HepG2 (cell line): ENCODE measurements around the gene APC2. TPM values are rescaled to one million over a fixed set of nuclear protein-coding genes. Genes with fewer than 3 reads are reported as not detected.
A peak's percentile ranks its signal among the peaks of the same experiment; 100 is the strongest.

Experiments
- FOXA3 ChIP-seq: IDR thresholded peaks from 2 replicates; pipeline ENCODE4 v1.6.1; 2016; ENCODE audit warnings: missing genetic modification reagents, missing compliant biosample characterization
- HMGXB3 ChIP-seq: sonication (generic); formaldehyde crosslinking; IDR thresholded peaks from 2 replicates; pipeline ENCODE4 v1.4.0; 2020; ENCODE audit warnings: missing genetic modification reagents, borderline replicate concordance
- HNF1B ChIP-seq: sonication (generic); formaldehyde crosslinking; IDR thresholded peaks from 2 replicates; pipeline ENCODE4 v1.5.1; 2020; ENCODE audit warnings: mild to moderate bottlenecking, moderate library complexity, missing genetic modification reagents
- HOXA5 ChIP-seq: sonication (generic); formaldehyde crosslinking; IDR thresholded peaks from 2 replicates; pipeline ENCODE4 v1.4.0; 2020; ENCODE audit warnings: missing genetic modification reagents
- KDM5B ChIP-seq: sonication (generic); formaldehyde crosslinking; IDR thresholded peaks from 2 replicates; pipeline ENCODE4 v1.4.0; 2020; ENCODE audit warnings: missing genetic modification reagents, mild to moderate bottlenecking, borderline replicate concordance
- MED8 ChIP-seq: sonication (generic); formaldehyde crosslinking; IDR thresholded peaks from 2 replicates; pipeline ENCODE4 v1.8.1; 2023; ENCODE audit warnings: mild to moderate bottlenecking, missing genetic modification reagents; ENCODE audit not compliant: insufficient replicate concordance
- NFATC3 ChIP-seq: sonication (generic); formaldehyde crosslinking; IDR thresholded peaks from 2 replicates; pipeline ENCODE4 v1.5.1; 2020; ENCODE audit warnings: mild to moderate bottlenecking, missing genetic modification reagents
- REXO4 ChIP-seq: sonication (generic); formaldehyde crosslinking; IDR thresholded peaks from 2 replicates; pipeline ENCODE4 v1.8.0; 2022; ENCODE audit warnings: missing genetic modification reagents, mild to moderate bottlenecking, borderline replicate concordance
- SIX4 ChIP-seq: sonication (generic); formaldehyde crosslinking; IDR thresholded peaks from 2 replicates; pipeline ENCODE4 v1.4.0; 2020; ENCODE audit warnings: missing genetic modification reagents
- SOX5 ChIP-seq: IDR thresholded peaks from 2 replicates; pipeline ENCODE4 v1.6.1; 2016; ENCODE audit warnings: borderline replicate concordance
- SP4 ChIP-seq: sonication (generic); formaldehyde crosslinking; IDR thresholded peaks from 2 replicates; pipeline ENCODE4 v1.8.1; 2023; ENCODE audit warnings: mild to moderate bottlenecking, missing genetic modification reagents
- ZBTB7B ChIP-seq: sonication (generic); formaldehyde crosslinking; IDR thresholded peaks from 2 replicates; pipeline ENCODE4 v1.4.0; 2020; ENCODE audit warnings: missing genetic modification reagents
- ZNF121 ChIP-seq: sonication (generic); formaldehyde crosslinking; IDR thresholded peaks from 2 replicates; pipeline ENCODE4 v1.5.0; 2020; ENCODE audit warnings: mild to moderate bottlenecking, missing genetic modification reagents
- ZNF136 ChIP-seq: sonication (generic); formaldehyde crosslinking; IDR thresholded peaks from 2 replicates; pipeline ENCODE4 v1.8.1; 2022; ENCODE audit warnings: low read depth, mild to moderate bottlenecking, moderate library complexity, missing genetic modification reagents
- ZNF264 ChIP-seq: sonication (generic); formaldehyde crosslinking; IDR thresholded peaks from 2 replicates; pipeline ENCODE4 v1.4.0; 2020; ENCODE audit warnings: missing genetic modification reagents
- ZNF296 ChIP-seq: sonication (generic); formaldehyde crosslinking; conservative IDR thresholded peaks from 2 replicates; pipeline ENCODE4 v1.5.0; 2020; ENCODE audit warnings: mild to moderate bottlenecking, missing genetic modification reagents
- ZNF501 ChIP-seq: sonication (generic); formaldehyde crosslinking; IDR thresholded peaks from 2 replicates; pipeline ENCODE4 v1.5.1; 2020; ENCODE audit warnings: mild to moderate bottlenecking, moderate library complexity, missing genetic modification reagents
- ZNF570 ChIP-seq: sonication (generic); formaldehyde crosslinking; IDR thresholded peaks from 2 replicates; pipeline ENCODE4 v1.4.0; 2020; ENCODE audit warnings: mild to moderate bottlenecking, missing genetic modification reagents, borderline replicate concordance
- ZNF619 ChIP-seq: sonication (generic); formaldehyde crosslinking; IDR thresholded peaks from 2 replicates; pipeline ENCODE4 v1.4.0; 2020; ENCODE audit warnings: mild to moderate bottlenecking, missing genetic modification reagents
- ZNF737 ChIP-seq: sonication (generic); formaldehyde crosslinking; IDR thresholded peaks from 2 replicates; pipeline ENCODE4 v1.5.0; 2020; ENCODE audit warnings: missing genetic modification reagents, mild to moderate bottlenecking, borderline replicate concordance
- ZNF761 ChIP-seq: sonication (generic); formaldehyde crosslinking; conservative IDR thresholded peaks from 2 replicates; pipeline ENCODE4 v1.4.0; 2020; ENCODE audit warnings: mild to moderate bottlenecking, missing genetic modification reagents
- ZNF768 ChIP-seq: sonication (generic); formaldehyde crosslinking; IDR thresholded peaks from 2 replicates; pipeline ENCODE4 v1.4.0; 2020; ENCODE audit warnings: missing genetic modification reagents
- ZNF780A ChIP-seq: sonication (generic); formaldehyde crosslinking; IDR thresholded peaks from 2 replicates; pipeline ENCODE4 v1.8.0; 2022; ENCODE audit warnings: mild to moderate bottlenecking, missing genetic modification reagents, moderate library complexity
- polyA plus RNA-seq, 8 experiments: library from polyadenylated mRNA; depleted of rRNA in 3 of 8; stranded (reverse) in 7 of 8; unstranded in 1 of 8; fragments of >200 nt; fragmentation: Illumina TruSeq in 4 of 8; extraction: Trizol in 4 of 8; gene quantifications; 2 replicates each; pipeline versions ENCODE4 v1.2.1 to v1.2.3, GENCODE V29; 2011 to 2016; ENCODE audit warnings: low read depth in 4 of 8, missing spikeins in 1 of 8, mixed read lengths in 1 of 8; ENCODE audit not compliant: insufficient read depth in 1 of 8
- total RNA-seq, 5 experiments: library from RNA; depleted of rRNA; stranded (reverse); fragments of >200 nt; fragmentation: Illumina TruSeq; extraction: Trizol; gene quantifications; 2 replicates each; pipeline ENCODE4 v1.2.3, GENCODE V29; 2016; ENCODE audit warnings: low read depth in 1 of 5
- TF ChIP-seq, protein P1 (sequence below): sonication (generic); formaldehyde crosslinking; IDR thresholded peaks from 2 replicates; pipeline ENCODE4 v1.4.0; 2020; ENCODE audit warnings: missing genetic modification reagents, borderline replicate concordance

Gene APC2
- total and polyA plus RNA-seq, 2 of the 13 experiments (the other 11 are each of a cell fraction or from before 2014, with no cell fraction given): 0.08 to 0.22 TPM

DNA sequence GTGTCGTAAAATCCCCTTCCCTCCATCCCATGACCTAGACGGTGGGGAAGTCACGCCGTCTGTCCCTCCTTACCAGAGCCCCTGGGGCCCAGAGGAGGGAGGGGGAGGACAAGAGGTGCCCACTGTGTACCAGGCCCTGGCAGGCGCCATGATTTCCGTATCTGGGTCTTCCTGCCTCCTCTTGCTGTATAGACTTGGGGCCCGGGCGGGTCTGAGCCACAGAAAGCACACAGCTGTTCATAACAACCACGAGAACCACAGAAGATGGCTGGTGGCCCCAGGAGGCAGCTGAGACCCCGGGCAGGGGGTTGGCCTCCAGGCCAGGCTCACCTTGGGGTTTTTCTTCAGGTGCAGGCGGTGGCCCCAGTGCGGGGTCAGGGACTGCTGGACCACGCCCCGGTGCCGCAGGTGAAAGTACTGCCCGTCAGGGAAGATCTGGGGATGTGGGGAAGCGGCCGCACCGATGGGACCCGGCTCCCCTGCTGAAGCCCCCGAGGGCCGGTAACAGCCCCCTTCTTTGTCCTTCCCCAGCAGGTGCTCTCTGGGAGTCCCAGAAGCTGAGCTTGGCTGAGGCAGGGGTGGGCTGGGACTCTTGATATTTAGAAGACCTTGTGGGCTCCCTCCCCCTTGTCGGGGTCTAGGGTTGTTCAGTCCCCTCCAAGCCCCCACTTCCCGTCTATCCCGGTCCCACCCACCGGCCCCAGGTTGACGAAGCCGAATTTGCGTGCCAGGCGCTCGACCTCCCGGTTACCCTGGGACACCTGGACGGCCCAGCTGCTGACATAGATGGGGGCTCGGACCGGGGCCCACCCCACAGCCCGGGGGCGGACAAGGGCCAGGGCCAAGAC, 39.8 kb downstream of the APC2 start (continued):
- no peak for TF ChIP-seq ZNF780A (CRISPR knock-in tag)
- TF ChIP-seq ZNF737 (CRISPR knock-in tag): no peak
- TF ChIP-seq HOXA5: no peak
- no peak for TF ChIP-seq ZNF121 (CRISPR knock-in tag)
- no peak for TF ChIP-seq SP4
- peak; percentile 82; the same call in 1 of the 2 replicates for TF ChIP-seq KDM5B
- TF ChIP-seq REXO4: no peak
- no peak for TF ChIP-seq ZNF570 (CRISPR knock-in tag)
- peak; percentile 21 for TF ChIP-seq MED8 (CRISPR knock-in tag)
- peak; percentile 59 for TF ChIP-seq HNF1B
- TF ChIP-seq FOXA3 (CRISPR knock-in tag): no peak
- TF ChIP-seq, protein P1, sequence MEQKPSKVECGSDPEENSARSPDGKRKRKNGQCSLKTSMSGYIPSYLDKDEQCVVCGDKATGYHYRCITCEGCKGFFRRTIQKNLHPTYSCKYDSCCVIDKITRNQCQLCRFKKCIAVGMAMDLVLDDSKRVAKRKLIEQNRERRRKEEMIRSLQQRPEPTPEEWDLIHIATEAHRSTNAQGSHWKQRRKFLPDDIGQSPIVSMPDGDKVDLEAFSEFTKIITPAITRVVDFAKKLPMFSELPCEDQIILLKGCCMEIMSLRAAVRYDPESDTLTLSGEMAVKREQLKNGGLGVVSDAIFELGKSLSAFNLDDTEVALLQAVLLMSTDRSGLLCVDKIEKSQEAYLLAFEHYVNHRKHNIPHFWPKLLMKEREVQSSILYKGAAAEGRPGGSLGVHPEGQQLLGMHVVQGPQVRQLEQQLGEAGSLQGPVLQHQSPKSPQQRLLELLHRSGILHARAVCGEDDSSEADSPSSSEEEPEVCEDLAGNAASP (CRISPR knock-in tag): no peak
- TF ChIP-seq HMGXB3 (CRISPR knock-in tag): 0 out of 2 replicates have a peak, but pooled peaks have one; percentile 18
- TF ChIP-seq ZNF619 (CRISPR knock-in tag): no peak
- TF ChIP-seq ZNF296 (CRISPR knock-in tag): no peak
- TF ChIP-seq ZNF501 (CRISPR knock-in tag): peak; percentile 80
- no peak for TF ChIP-seq SOX5 (CRISPR knock-in tag)
- TF ChIP-seq SIX4 (CRISPR knock-in tag): no peak
- TF ChIP-seq ZNF761 (CRISPR knock-in tag): no peak
- 0 out of 2 replicates have a peak, but pooled peaks have one; percentile 35 for TF ChIP-seq ZNF264 (CRISPR knock-in tag)
- TF ChIP-seq NFATC3 (CRISPR knock-in tag): 0 out of 2 replicates have a peak, but pooled peaks have one; percentile 16
- TF ChIP-seq ZNF768 (CRISPR knock-in tag): no peak; the same call in 1 of the 2 replicates
- peak; percentile 86 for TF ChIP-seq ZBTB7B (CRISPR knock-in tag)
- TF ChIP-seq ZNF136 (CRISPR knock-in tag): no peak
